GM23338 (cell line): Measurements from ENCODE around the gene SCGB1C2. TPM values are rescaled to one million over a fixed set of nuclear protein-coding genes. Genes with fewer than 3 reads are reported as not detected.

Source experiments
- ATAC-seq: fragments of 200-7000 bp; cut with Tn5 transposase; 3 replicates; pipeline ENCODE4 v1.9.1; 2020
- DNase-seq: peaks from one replicate; pipeline ENCODE4 v3.0.0-alpha.2; 2015; ENCODE audit warnings: low spot score
- H2AFZ ChIP-seq: fragments of 200-600 bp; sonication (generic); 2 replicates; pipeline ENCODE4 v1.8.0; 2016; ENCODE audit warnings: antibody characterized with exemption, mild to moderate bottlenecking, moderate library complexity
- H3F3A ChIP-seq: fragments of 200-600 bp; sonication (generic); replicated peaks from 2 replicates; pipeline ENCODE4 v1.8.0; 2017; ENCODE audit warnings: antibody characterized with exemption, mixed run types, low read depth
- H3K27ac ChIP-seq: fragments of 200-600 bp; sonication (generic); 2 replicates; pipeline ENCODE4 v1.6.1; 2016; ENCODE audit warnings: low read depth
- H3K27me3 ChIP-seq: fragments of 200-600 bp; sonication (generic); 2 replicates; pipeline ENCODE4 v1.8.0; 2016; ENCODE audit warnings: mild to moderate bottlenecking, mixed run types, moderate library complexity; ENCODE audit not compliant: insufficient read depth
- H3K36me3 ChIP-seq: fragments of 200-600 bp; sonication (generic); 2 replicates; pipeline ENCODE4 v1.8.0; 2016; ENCODE audit warnings: mild to moderate bottlenecking; ENCODE audit not compliant: insufficient read depth
- H3K4me1 ChIP-seq: fragments of 200-600 bp; sonication (generic); 2 replicates; pipeline ENCODE4 v1.8.0; 2016; ENCODE audit warnings: mild to moderate bottlenecking, moderate library complexity; ENCODE audit not compliant: insufficient read depth
- H3K4me2 ChIP-seq: fragments of 200-600 bp; sonication (generic); 2 replicates; pipeline ENCODE4 v1.7.1; 2017; ENCODE audit warnings: mixed run types
- H3K4me3 ChIP-seq: fragments of 200-600 bp; sonication (generic); 2 replicates; pipeline ENCODE4 v1.6.1; 2016; ENCODE audit warnings: mixed run types
- H3K79me2 ChIP-seq: fragments of 200-600 bp; sonication (generic); replicated peaks from 2 replicates; pipeline ENCODE4 v1.8.0; 2017; ENCODE audit warnings: mild to moderate bottlenecking; ENCODE audit not compliant: insufficient read depth
- H3K9me2 ChIP-seq: fragments of 200-600 bp; sonication (generic); 2 replicates; pipeline ENCODE4 v1.8.0; 2017; ENCODE audit not compliant: insufficient read depth
- H4K20me1 ChIP-seq: fragments of 200-600 bp; sonication (generic); replicated peaks from 2 replicates; pipeline ENCODE4 v1.8.0; 2017; ENCODE audit warnings: mild to moderate bottlenecking; ENCODE audit not compliant: insufficient read depth
- H3K27ac Mint-ChIP-seq: 2 replicates; pipeline ENCODE4 v1.8.0; 2020; ENCODE audit warnings: inconsistent platforms, mild to moderate bottlenecking, moderate library complexity, mixed read lengths
- H3K27me3 Mint-ChIP-seq: 3 replicates; pipeline ENCODE4 v1.8.0; 2022; ENCODE audit warnings: low read depth, mild to moderate bottlenecking, moderate library complexity, mixed read lengths, inconsistent platforms; ENCODE audit not compliant: insufficient read depth, poor library complexity
- H3K36me3 Mint-ChIP-seq: 3 replicates; pipeline ENCODE4 v1.8.0; 2021; ENCODE audit warnings: low read depth, mild to moderate bottlenecking, inconsistent platforms, moderate library complexity, mixed read lengths
- H3K4me1 Mint-ChIP-seq: 3 replicates; pipeline ENCODE4 v1.8.0; 2020; ENCODE audit warnings: mild to moderate bottlenecking, inconsistent platforms, mixed read lengths
- H3K4me3 Mint-ChIP-seq: 3 replicates; pipeline ENCODE4 v1.8.0; 2021; ENCODE audit warnings: moderate library complexity, mild to moderate bottlenecking, inconsistent platforms, mixed read lengths
- H3K9me3 Mint-ChIP-seq: 3 replicates; pipeline ENCODE4 v1.8.0; 2020; ENCODE audit warnings: moderate library complexity, mild to moderate bottlenecking, inconsistent platforms, mixed read lengths
- CREB1 ChIP-seq: fragments of 250-450 bp; sonication (Bioruptor Pico); IDR thresholded peaks from 2 replicates; pipeline ENCODE4 v1.5.0; 2020; ENCODE audit warnings: low read depth, mild to moderate bottlenecking, moderate library complexity
- ETS1 ChIP-seq: IDR thresholded peaks from 2 replicates; pipeline ENCODE4 v1.6.1; 2016; ENCODE audit warnings: antibody characterized with exemption
- EZH2 ChIP-seq: fragments of 200-600 bp; sonication (generic); IDR thresholded peaks from one replicate; pipeline ENCODE4 v1.8.0; 2017; ENCODE audit warnings: antibody characterized with exemption, mild to moderate bottlenecking, low read depth; ENCODE audit not compliant: unreplicated experiment
- EZH2phosphoT487 ChIP-seq: fragments of 200-600 bp; sonication (generic); IDR thresholded peaks from one replicate; pipeline ENCODE4 v1.8.1; 2018; ENCODE audit warnings: antibody characterized with exemption; ENCODE audit not compliant: unreplicated experiment
- JUNB ChIP-seq: IDR thresholded peaks from one replicate; pipeline ENCODE4 v1.6.1; 2016; ENCODE audit warnings: antibody characterized with exemption; ENCODE audit not compliant: unreplicated experiment
- NANOG ChIP-seq: IDR thresholded peaks from 2 replicates; pipeline ENCODE4 v1.6.1; 2016; ENCODE audit warnings: antibody characterized with exemption, borderline replicate concordance
- POLR2AphosphoS5 ChIP-seq: IDR thresholded peaks from 2 replicates; pipeline ENCODE4 v1.6.1; 2016; ENCODE audit warnings: antibody characterized with exemption, low read depth
- REST ChIP-seq: IDR thresholded peaks from one replicate; pipeline ENCODE4 v1.6.1; 2018; ENCODE audit warnings: antibody characterized with exemption; ENCODE audit not compliant: unreplicated experiment
- STAT1 ChIP-seq: IDR thresholded peaks from one replicate; pipeline ENCODE4 v1.6.1; 2016; ENCODE audit warnings: antibody characterized with exemption; ENCODE audit not compliant: unreplicated experiment
- ZNF331 ChIP-seq: fragments of 250-450 bp; sonication (Bioruptor Pico); IDR thresholded peaks from 2 replicates; pipeline ENCODE4 v1.5.0; 2020; ENCODE audit warnings: low read depth, mild to moderate bottlenecking, moderate library complexity
- ZNF462 ChIP-seq: fragments of 250-450 bp; sonication (Bioruptor Pico); IDR thresholded peaks from 2 replicates; pipeline ENCODE4 v1.5.0; 2020; ENCODE audit warnings: mild to moderate bottlenecking, moderate library complexity
- polyA plus RNA-seq: library from polyadenylated mRNA; unstranded; fragments of >200 nt; fragmentation: Nextera tagmentation; extraction: Ambion mirVana; gene quantifications from 2 replicates; pipeline ENCODE4 v1.2.1, GENCODE V29; 2016
- total RNA-seq: library from RNA; depleted of rRNA; stranded (reverse); fragments of >200 nt; shearing (Covaris generic); gene quantifications from 2 replicates; pipeline ENCODE4 v1.2.3, GENCODE V29; 2014

Gene SCGB1C2
- total and polyA plus RNA-seq, 2 experiments from 2014 or later = not detected

GRCh38 chr17:149897-150584 is 12.7 kb downstream of the SCGB1C2 start:
- Histone ChIP-seq H4K20me1 (no peaks in the 10 kb centered on the region), H3K27ac (no peak overlapping the region), H2AFZ (no peak overlapping the region), H3K4me1 (no peaks in the 10 kb centered on the region), H3K4me2 (no peak overlapping the region), H3K27me3 (no peaks in the 10 kb centered on the region), H3K9me2 (no peaks in the 10 kb centered on the region), H3F3A (no peaks in the 10 kb centered on the region), H3K4me3 (no peak overlapping the region), H3K79me2 (no peaks in the 10 kb centered on the region), H3K36me3 (no peaks in the 10 kb centered on the region)
- TF ChIP-seq ZNF331 = no peak
- Mint-ChIP-seq H3K27ac (no peak overlapping the region), H3K36me3 (no peaks in the 10 kb centered on the region), H3K9me3 (no peaks in the 10 kb centered on the region), H3K4me1 (no peaks in the 10 kb centered on the region), H3K4me3 (no peak overlapping the region), H3K27me3 (peaks cover 8% of the 10 kb centered on the region)
- no peak for ATAC-seq
- no peak for DNase-seq

- no peaks in the 10 kb centered on the region for H3K4me1 Mint-ChIP-seq
- Histone ChIP-seq H3K27me3 (no peaks in the 10 kb centered on the region), H2AFZ (no peak overlapping the region), H3K4me3 (no peak overlapping the region), H3K27ac (no peak overlapping the region), H3F3A (no peaks in the 10 kb centered on the region), H3K4me1 (no peaks in the 10 kb centered on the region), H3K36me3 (no peaks in the 10 kb centered on the region), H3K4me2 (no peak overlapping the region), H4K20me1 (no peaks in the 10 kb centered on the region), H3K79me2 (no peaks in the 10 kb centered on the region), H3K9me2 (no peaks in the 10 kb centered on the region)
- peaks cover 5% of the 10 kb centered on the region for H3K27me3 Mint-ChIP-seq
- no peaks in the 10 kb centered on the region for H3K36me3 Mint-ChIP-seq
- ATAC-seq = no peak
- DNase-seq = no peak
- no peak overlapping the region for H3K4me3 Mint-ChIP-seq
- no peak overlapping the region for H3K27ac Mint-ChIP-seq
- no peaks in the 10 kb centered on the region for H3K9me3 Mint-ChIP-seq
- TF ChIP-seq JUNB (no peak), ETS1 (no peak), REST (no peak), EZH2 (no peak), ZNF331 (no peak), NANOG (no peak), STAT1 (no peak), ZNF462 (CRISPR knock-in tag) (no peak), CREB1 (CRISPR knock-in tag) (no peak), POLR2AphosphoS5 (no peak), EZH2phosphoT487 (no peak)
Measured at GRCh38 chr17:151004-151403, 13.6 kb downstream of the SCGB1C2 start.
